SKM-1 treated with dmso at 0.1 percent for 144 hours (cell line): ENCODE results near the gene ELMO1.
A peak's percentile ranks its signal among the peaks of the same experiment; 100 is the strongest.

ENCODE experiments used
- DNase-seq: peaks from one replicate; lab custom pipeline; 2025; ENCODE audit not compliant: unreplicated experiment; lab: John Stamatoyannopoulos, UW

ELMO1 gene

DNA sequence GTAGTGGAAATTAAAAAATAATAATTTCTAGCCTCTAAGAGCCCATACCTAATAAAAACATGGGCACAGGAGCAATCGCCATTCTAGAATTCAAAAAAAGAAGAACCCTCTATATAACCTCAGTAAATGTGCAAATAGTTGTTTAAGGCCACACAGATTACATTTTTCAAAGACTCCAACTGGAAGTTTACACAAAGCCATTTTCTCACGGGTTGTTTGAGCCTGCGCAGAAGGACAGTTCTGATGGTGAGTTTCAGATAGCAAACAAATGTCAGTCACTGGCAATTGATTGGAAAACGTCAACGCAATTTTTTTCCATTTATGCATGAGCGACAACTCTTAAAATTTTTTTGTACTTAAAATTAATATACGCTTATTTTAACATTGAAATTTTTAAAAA lies 23.0 kb upstream of the ELMO1 start:
- no peak for DNase-seq

DNA sequence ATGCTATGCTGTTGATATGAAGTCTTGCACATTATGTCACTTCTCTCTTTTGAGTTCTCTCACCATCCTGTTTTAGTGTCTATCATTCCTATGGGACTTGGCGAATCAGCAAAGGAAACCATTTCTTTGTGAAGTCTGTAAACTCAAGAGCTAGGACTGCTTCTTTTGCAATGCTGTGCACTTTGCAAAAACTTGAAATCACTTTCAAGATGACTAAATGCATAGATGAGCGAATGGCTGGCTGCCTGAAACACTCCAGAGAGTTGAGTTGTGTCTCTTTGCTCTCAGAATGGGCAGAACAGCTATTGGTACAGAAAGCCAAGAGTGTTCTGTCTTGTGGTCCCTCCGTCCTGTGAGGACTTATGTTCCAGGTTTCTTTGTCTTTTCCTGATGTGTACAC lies 18.3 kb upstream of the ELMO1 start:
- DNase-seq: no peak

- peak; percentile 45 for DNase-seq
Measured at GRCh38 chr7:37462138-37462537, 13.5 kb upstream of the ELMO1 start.

DNA sequence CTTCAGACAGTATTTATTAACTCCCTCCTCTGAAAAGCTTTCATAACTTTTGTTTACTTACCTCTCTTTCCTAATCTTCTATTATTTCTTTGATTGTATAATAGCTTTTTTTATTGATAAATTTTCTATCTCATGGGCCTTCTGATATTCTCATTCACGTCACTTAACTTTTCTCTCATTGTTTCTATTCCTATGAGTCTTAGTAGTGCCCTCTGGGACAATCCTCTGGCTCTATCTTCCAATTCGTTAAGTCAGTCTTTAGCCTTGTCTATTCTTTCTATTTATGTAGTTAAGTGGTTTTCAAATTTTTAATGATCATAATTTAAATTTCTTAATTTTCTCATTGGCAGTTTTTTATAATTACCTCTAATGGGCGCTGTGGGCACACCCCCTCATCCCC lies 6.4 kb upstream of the ELMO1 start:
- no peak for DNase-seq

GRCh38 chr7:37452346-37452745 lies 3.7 kb upstream of the ELMO1 start:
- DNase-seq: no peak

- no peak for DNase-seq
Measured at GRCh38 chr7:37450035-37450434, 1.4 kb upstream of the ELMO1 start.

DNA sequence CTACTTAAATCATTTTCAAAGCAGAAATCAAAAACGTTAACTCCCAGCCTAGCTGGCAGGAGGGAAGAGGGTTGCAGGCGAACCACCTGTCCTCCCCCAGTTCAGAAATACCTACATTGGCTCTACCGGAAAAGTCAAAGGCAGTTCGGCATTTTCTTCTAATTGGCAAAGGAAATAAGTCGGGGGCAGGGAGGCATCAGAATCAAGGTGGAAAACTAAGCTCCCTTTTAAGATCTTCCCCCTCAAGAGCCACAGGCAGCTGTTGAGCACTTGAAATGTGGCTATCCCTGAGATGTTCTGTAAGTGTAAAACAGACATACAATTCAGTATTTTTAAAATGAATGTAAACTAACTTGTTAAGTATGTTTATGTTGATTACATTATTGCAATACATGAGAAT lies 957 bp upstream of the ELMO1 start:
- DNase-seq: no peak

GRCh38 chr7:37448011-37448635 lies 541 bp downstream of the ELMO1 start:
- DNase-seq: no peak

DNA sequence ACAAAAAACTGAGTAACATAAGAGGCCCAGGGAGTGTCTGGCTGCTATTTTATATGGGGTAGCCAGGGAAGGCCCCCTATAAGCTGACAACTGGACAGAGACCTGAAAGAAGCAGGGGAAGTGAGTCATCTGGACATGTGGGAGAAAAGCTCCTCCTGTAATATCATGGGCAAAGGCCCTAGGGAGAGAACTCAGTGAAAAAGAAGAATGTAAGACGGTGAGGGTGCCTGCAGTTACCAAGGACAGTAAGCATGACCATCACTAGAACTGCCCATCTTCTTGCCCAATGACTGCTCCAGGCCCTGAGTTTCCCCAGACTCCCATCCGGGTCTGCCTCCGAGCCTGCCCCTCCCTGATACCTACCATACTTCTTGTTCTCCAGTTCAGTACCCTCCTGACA lies 2.3 kb downstream of the ELMO1 start:
- DNase-seq: no peak

- no peak for DNase-seq
Measured at GRCh38 chr7:37445790-37446189, 2.9 kb downstream of the ELMO1 start.

DNA sequence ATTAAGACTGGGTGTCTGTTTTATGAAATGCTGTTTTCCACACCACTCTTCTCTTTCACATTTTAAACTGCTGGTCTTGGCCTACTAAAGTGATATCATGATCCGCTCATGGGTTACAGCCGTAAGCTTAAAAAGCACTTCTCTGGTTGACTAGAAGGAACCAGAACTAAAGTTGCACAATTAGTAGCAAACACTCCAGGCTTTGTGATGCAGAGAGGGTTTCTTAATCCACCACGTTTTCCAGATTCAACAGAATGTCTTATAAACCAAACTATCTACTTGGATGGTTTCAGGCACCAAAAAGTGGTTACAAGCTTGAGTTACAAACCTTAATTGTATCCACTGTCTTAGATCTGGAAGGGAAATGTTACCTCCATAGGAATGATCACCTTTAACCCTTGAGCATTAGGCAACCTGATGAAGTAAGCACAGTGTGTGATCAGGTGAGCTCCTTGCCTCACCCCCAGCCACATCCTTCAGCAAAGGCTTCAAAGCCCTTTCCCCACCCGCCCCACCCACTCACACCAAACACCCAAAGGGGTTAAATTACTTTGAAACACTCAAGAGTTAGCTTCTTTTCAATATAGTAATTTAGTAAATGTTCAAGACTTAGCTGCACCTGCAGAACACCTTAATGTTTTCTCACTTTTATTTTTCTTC lies 3.5 kb downstream of the ELMO1 start:
- peak; percentile 48 for DNase-seq

DNA sequence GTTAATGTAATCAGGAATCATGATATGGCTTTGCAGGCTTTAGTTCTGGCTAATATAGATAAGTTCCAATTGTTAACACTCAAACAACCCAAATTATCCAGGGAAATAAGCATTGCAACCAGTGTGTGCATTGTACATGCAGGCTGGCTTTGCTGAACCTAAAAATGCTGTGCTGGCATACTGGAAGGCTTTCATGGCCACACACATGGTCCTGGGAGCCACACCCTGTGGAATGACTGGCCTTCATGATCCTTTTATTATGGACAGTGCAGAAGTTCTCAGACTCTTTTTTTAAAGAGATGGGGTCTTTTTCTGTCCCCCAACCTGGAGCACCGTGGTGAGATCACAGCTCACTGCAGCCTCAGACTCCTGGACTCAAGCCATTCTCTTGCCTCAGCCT lies 5.0 kb downstream of the ELMO1 start:
- DNase-seq: no peak

DNA sequence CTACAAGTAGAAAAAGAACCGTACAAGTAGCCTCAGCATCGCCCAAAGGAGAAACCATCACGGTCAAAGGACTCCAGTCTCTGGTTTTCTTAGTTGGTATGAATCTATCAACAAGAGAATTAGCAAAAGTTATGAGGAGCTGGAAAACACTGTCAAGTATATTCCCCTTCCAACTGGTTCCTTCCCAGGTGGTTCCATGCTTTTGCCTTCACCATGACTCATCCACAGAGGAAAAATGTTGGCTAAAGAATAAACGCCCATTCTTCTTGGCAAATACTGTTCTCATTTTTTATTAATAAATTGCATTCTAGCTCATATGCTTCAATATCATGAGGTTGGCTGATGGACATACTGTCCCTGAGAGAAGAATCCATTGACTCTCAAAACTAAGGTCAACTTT lies 6.4 kb downstream of the ELMO1 start:
- no peak for DNase-seq

- no peak for DNase-seq
Measured at GRCh38 chr7:37441816-37442215, 6.8 kb downstream of the ELMO1 start.

- DNase-seq: no peak
Measured at GRCh38 chr7:37441386-37441760, 7.3 kb downstream of the ELMO1 start.

- DNase-seq: no peak
Measured at GRCh38 chr7:37440738-37441385, 7.8 kb downstream of the ELMO1 start.

- DNase-seq: no peak
Measured at GRCh38 chr7:37439653-37440026, 9.0 kb downstream of the ELMO1 start.

DNA sequence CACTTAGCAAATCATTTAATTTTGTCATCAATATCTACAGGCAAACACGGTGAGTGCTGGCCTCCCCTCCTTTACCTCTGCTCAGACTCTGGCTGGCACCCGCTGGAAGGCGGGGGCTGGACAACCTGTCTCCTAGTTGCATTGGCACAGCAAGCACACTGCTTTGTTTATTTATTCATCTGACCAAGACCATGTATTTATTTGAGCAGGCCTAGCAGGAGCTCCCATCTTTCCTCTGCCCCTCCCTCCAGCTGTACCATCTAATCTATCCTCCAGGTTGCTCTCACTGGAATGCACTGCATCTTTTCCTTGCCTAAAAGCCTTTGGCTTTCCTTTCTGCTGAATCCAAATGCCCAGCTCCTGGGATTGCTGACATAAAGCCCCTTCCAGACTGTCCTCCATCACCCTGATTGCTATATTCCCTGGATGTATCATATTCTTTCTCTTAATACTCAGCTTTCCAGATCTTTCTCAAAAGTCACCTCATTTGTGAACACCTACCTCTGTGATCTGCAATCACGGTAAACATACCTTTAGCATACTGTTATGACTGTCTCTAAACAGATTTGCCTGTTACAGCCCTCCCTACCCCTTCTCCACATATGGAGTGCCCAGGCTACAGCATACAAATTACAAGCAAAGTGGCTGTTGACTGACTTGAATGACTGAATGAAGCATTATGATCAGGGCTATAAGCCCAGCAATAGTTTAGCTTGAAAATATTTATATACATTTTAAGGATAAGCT lies 9.6 kb downstream of the ELMO1 start:
- DNase-seq: no peak

GRCh38 chr7:37435156-37435855 lies 13.4 kb downstream of the ELMO1 start:
- no peak for DNase-seq

GRCh38 chr7:37434529-37434928 lies 14.1 kb downstream of the ELMO1 start:
- no peak for DNase-seq

DNA sequence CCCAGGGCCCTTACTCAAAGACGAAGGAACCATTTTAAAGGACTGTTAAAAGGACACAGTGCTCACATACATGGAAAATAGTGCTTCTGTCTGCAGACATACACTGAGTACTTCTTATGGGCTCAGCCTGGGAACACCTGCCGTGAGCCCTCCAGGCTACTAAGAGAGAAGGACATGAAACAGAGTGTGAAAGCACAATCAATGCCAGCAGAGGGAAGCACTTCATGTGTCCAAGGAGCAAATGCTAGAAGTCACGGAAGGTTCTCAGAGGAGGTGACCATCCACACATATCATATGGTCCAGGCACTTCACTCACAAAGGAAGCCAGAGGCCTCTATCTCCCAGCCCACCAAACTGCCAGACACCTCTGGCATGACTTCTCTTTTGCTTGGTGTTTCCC lies 15.5 kb downstream of the ELMO1 start:
- no peak for DNase-seq
